HepG2 (cell line): Measurements from ENCODE around the gene IST1. TPM values are rescaled to one million over a fixed set of nuclear protein-coding genes. Genes with fewer than 3 reads are reported as not detected.
A peak's percentile ranks its signal among the peaks of the same experiment; 100 is the strongest.

Experiments
- ATAC-seq: fragments of 200-7000 bp; cut with Tn5 transposase; 3 replicates; pipeline ENCODE4 v1.9.1; 2020; ENCODE audit warnings: mild to moderate bottlenecking, moderate library complexity
- BruUV-seq: library from RNA; stranded (reverse); fragments of 400-500 nt; replicated peaks from 2 replicates; lab custom pipeline; 2021; lab: Mats Ljungman, UMichigan
- CTCF ChIA-PET: fragments of 300-600 bp; formaldehyde crosslinking; extraction: SDS; loops from one replicate; lab custom pipeline; 2021; ENCODE audit warnings: low total read pairs, inconsistent platforms, low intra/inter-chr PET ratio; lab: Yijun Ruan, JAX
- POLR2A ChIA-PET: fragments of 350-600 bp; sonication (Branson Sonifier 250); formaldehyde crosslinking; loops from one replicate; lab custom pipeline; 2020; ENCODE audit warnings: antibody characterized with exemption, inconsistent platforms; lab: Yijun Ruan, JAX
- DNase-seq: peaks from one replicate; pipeline ENCODE4 v3.0.0-alpha.2; 2015; ENCODE audit warnings: low spot score
- FAIRE-seq: peaks from 3 replicates; lab custom pipeline; 2011; peaks lifted over from hg19 to GRCh38; lab: Jason Lieb, UNC
- H2AFZ ChIP-seq: one replicate; pipeline ENCODE4 v1.6.1; 2011; ENCODE audit warnings: low read length, inconsistent platforms
- H3K27ac ChIP-seq: fragments of 300-600 bp; 3 replicates; pipeline ENCODE4 v1.8.0; 2011; ENCODE audit warnings: mixed run types, mild to moderate bottlenecking, mixed read lengths, low read length, inconsistent platforms; ENCODE audit not compliant: insufficient read depth; ENCODE audit errors: extremely low read length
- H3K27me3 ChIP-seq, 2 experiments: fragments of 200-600 bp in 1 of 2; 2 replicates in 1 of 2; 3 replicates in 1 of 2; pipeline versions ENCODE4 v1.6.0 to v1.8.0; 2011; ENCODE audit warnings: low read length in 2 of 2, mild to moderate bottlenecking in 2 of 2, moderate library complexity in 2 of 2, inconsistent platforms in 1 of 2; ENCODE audit not compliant: insufficient read depth in 2 of 2, control insufficient read depth in 1 of 2
- H3K36me3 ChIP-seq, 2 experiments: fragments of 200-600 bp in 1 of 2; replicated peaks in 1 of 2; 2 replicates in 1 of 2; 3 replicates in 1 of 2; pipeline versions ENCODE4 v1.5.1 to v1.8.0; 2011; ENCODE audit warnings: low read length in 2 of 2, inconsistent platforms in 1 of 2; ENCODE audit not compliant: insufficient read depth in 2 of 2, control insufficient read depth in 1 of 2
- H3K4me1 ChIP-seq: 2 replicates; pipeline ENCODE4 v1.5.1; 2012; ENCODE audit warnings: low read length, inconsistent platforms; ENCODE audit not compliant: insufficient read depth
- H3K4me2 ChIP-seq: 2 replicates; pipeline ENCODE4 v1.6.0; 2011; ENCODE audit warnings: low read depth, low read length, inconsistent platforms
- H3K4me3 ChIP-seq, 3 experiments: fragments of 200-600 bp in 1 of 3; sonication (generic), shearing (Covaris generic) in 1 of 3; replicated peaks in 1 of 3; 2 replicates each; pipeline ENCODE4 v1.5.1; 2011 to 2016; ENCODE audit warnings: low read length in 3 of 3, inconsistent platforms in 2 of 3, low read depth in 2 of 3, mild to moderate bottlenecking in 2 of 3, control low read depth in 1 of 3, mixed read lengths in 1 of 3; ENCODE audit not compliant: insufficient read depth in 1 of 3
- H3K79me2 ChIP-seq: one replicate; pipeline ENCODE4 v1.6.1; 2011; ENCODE audit warnings: low read length, inconsistent platforms; ENCODE audit not compliant: insufficient read depth
- H3K9ac ChIP-seq: 2 replicates; pipeline ENCODE4 v1.6.0; 2011; ENCODE audit warnings: mild to moderate bottlenecking, low read depth, low read length, inconsistent platforms; ENCODE audit not compliant: insufficient read depth
- H3K9me3 ChIP-seq: 2 replicates; pipeline ENCODE4 v1.5.1; 2012; ENCODE audit warnings: mild to moderate bottlenecking, low read length
- H4K20me1 ChIP-seq: 2 replicates; pipeline ENCODE4 v1.6.0; 2011; ENCODE audit warnings: inconsistent platforms, mild to moderate bottlenecking, low read length, moderate library complexity; ENCODE audit not compliant: insufficient read depth
- GTF3A ChIP-seq: sonication (generic); formaldehyde crosslinking; conservative IDR thresholded peaks from 2 replicates; pipeline ENCODE4 v1.4.0; 2020; ENCODE audit warnings: mild to moderate bottlenecking, missing genetic modification reagents
- HNF1B ChIP-seq: sonication (generic); formaldehyde crosslinking; IDR thresholded peaks from 2 replicates; pipeline ENCODE4 v1.5.1; 2020; ENCODE audit warnings: mild to moderate bottlenecking, moderate library complexity, missing genetic modification reagents
- IKZF5 ChIP-seq: IDR thresholded peaks from 2 replicates; pipeline ENCODE4 v1.6.1; 2018; ENCODE audit warnings: missing genetic modification reagents, mild to moderate bottlenecking, missing compliant biosample characterization
- ISL2 ChIP-seq: sonication (generic); formaldehyde crosslinking; IDR thresholded peaks from 2 replicates; pipeline ENCODE4 v1.5.0; 2020; ENCODE audit warnings: missing genetic modification reagents
- MED8 ChIP-seq: sonication (generic); formaldehyde crosslinking; IDR thresholded peaks from 2 replicates; pipeline ENCODE4 v1.8.1; 2023; ENCODE audit warnings: mild to moderate bottlenecking, missing genetic modification reagents; ENCODE audit not compliant: insufficient replicate concordance
- MLX ChIP-seq: IDR thresholded peaks from 2 replicates; pipeline ENCODE4 v1.6.1; 2016
- MTA3 ChIP-seq: sonication (generic); formaldehyde crosslinking; IDR thresholded peaks from 2 replicates; pipeline ENCODE4 v1.4.0; 2020; ENCODE audit warnings: missing genetic modification reagents
- NCOA2 ChIP-seq: sonication (generic); formaldehyde crosslinking; IDR thresholded peaks from 2 replicates; pipeline ENCODE4 v1.8.0; 2022; ENCODE audit warnings: inconsistent platforms
- RBM22 ChIP-seq: fragments of 200-400 bp; formaldehyde crosslinking; optimal IDR thresholded peaks from 2 replicates; pipeline ENCODE3; 2017; ENCODE audit warnings: mild to moderate bottlenecking, low read length, moderate library complexity
- RFXAP ChIP-seq: sonication (generic); formaldehyde crosslinking; IDR thresholded peaks from 2 replicates; pipeline ENCODE4 v1.4.0; 2020; ENCODE audit warnings: missing genetic modification reagents, borderline replicate concordance
- RXRA ChIP-seq: sonication (generic); formaldehyde crosslinking; IDR thresholded peaks from 2 replicates; pipeline ENCODE4 v1.5.1; 2020; ENCODE audit warnings: missing genetic modification reagents
- TFDP2 ChIP-seq: sonication (generic); formaldehyde crosslinking; IDR thresholded peaks from 2 replicates; pipeline ENCODE4 v1.4.0; 2020; ENCODE audit warnings: missing genetic modification reagents
- TMF1 ChIP-seq: sonication (generic); formaldehyde crosslinking; IDR thresholded peaks from 2 replicates; pipeline ENCODE4 v1.8.1; 2022; ENCODE audit warnings: low read depth, missing genetic modification reagents
- TOPORS ChIP-seq: sonication (generic); formaldehyde crosslinking; IDR thresholded peaks from 2 replicates; pipeline ENCODE4 v1.8.0; 2023; ENCODE audit warnings: mild to moderate bottlenecking, missing genetic modification reagents
- ZNF24 ChIP-seq: fragments of 450-650 bp; IDR thresholded peaks from 2 replicates; pipeline ENCODE4 v1.6.1; 2017; ENCODE audit warnings: antibody characterized with exemption, mild to moderate bottlenecking
- ZNF317 ChIP-seq: sonication (generic); formaldehyde crosslinking; IDR thresholded peaks from 2 replicates; pipeline ENCODE4 v1.5.0; 2020; ENCODE audit warnings: mild to moderate bottlenecking, missing genetic modification reagents
- ZNF367 ChIP-seq: sonication (generic); formaldehyde crosslinking; IDR thresholded peaks from 2 replicates; pipeline ENCODE4 v1.4.0; 2020; ENCODE audit warnings: missing genetic modification reagents, borderline replicate concordance
- ZNF639 ChIP-seq: conservative IDR thresholded peaks from 2 replicates; pipeline ENCODE4 v1.6.1; 2018; ENCODE audit warnings: missing genetic modification reagents
- ZNF780A ChIP-seq: sonication (generic); formaldehyde crosslinking; IDR thresholded peaks from 2 replicates; pipeline ENCODE4 v1.8.0; 2022; ENCODE audit warnings: mild to moderate bottlenecking, missing genetic modification reagents, moderate library complexity
- WGBS: methylation state at CpG from one replicate; pipeline ENCODE4 v1.1.6; 2017; ENCODE audit warnings: low lambda C conversion rate; 5-methylcytosine and 5-hydroxymethylcytosine counted together
- in situ Hi-C: cut with HindIII; loops from 2 replicates; pipeline ENCODE4 v1.10.0; 2017; ENCODE audit warnings: low pct_unique_long_range_greater_than_20kb; ENCODE audit not compliant: extremely low pct_ligation_motif_present
- intact Hi-C: fragments of 100-400 bp; cut with micrococcal nuclease; formaldehyde crosslinking; loops from one replicate; pipeline ENCODE4 v1.10.0; 2022; ENCODE audit not compliant: unreplicated experiment
- polyA plus RNA-seq, 8 experiments: library from polyadenylated mRNA; depleted of rRNA in 3 of 8; stranded (reverse) in 7 of 8; unstranded in 1 of 8; fragments of >200 nt; fragmentation: Illumina TruSeq in 4 of 8; extraction: Trizol in 4 of 8; gene quantifications; 2 replicates each; pipeline versions ENCODE4 v1.2.1 to v1.2.3, GENCODE V29; 2011 to 2016; ENCODE audit warnings: low read depth in 4 of 8, missing spikeins in 1 of 8, mixed read lengths in 1 of 8; ENCODE audit not compliant: insufficient read depth in 1 of 8
- total RNA-seq, 5 experiments: library from RNA; depleted of rRNA; stranded (reverse); fragments of >200 nt; fragmentation: Illumina TruSeq; extraction: Trizol; gene quantifications; 2 replicates each; pipeline ENCODE4 v1.2.3, GENCODE V29; 2016; ENCODE audit warnings: low read depth in 1 of 5

Gene IST1
- total and polyA plus RNA-seq, 2 of the 13 experiments (the other 11 are each of a cell fraction or from before 2014, with no cell fraction given) = 346 to 415 TPM

GRCh38 chr16:71883168-71883848 lies 12.0 kb upstream of the IST1 start:
- Histone ChIP-seq H3K4me1 (peaks cover 35% of the 10 kb centered on the region), H2AFZ (no peak overlapping the region), H3K9ac (peak overlapping the region; percentile 81), H3K4me3 (peak overlapping the region; percentile 77 to 99 (median 95)), H4K20me1 (no peaks in the 10 kb centered on the region), H3K9me3 (no peaks in the 10 kb centered on the region), H3K27me3 (no peaks in the 10 kb centered on the region), H3K79me2 (no peaks in the 10 kb centered on the region), H3K36me3 (peaks cover 0 to 1% of the 10 kb centered on the region in 2 experiments; a peak in 1 of 5 replicates), H3K27ac (peak overlapping the region; percentile 73), H3K4me2 (peak overlapping the region; percentile 88)
- intact Hi-C loops = loop anchor here (1.0 to 2.0 kb wide), 2 partner anchors 75 to 78 kb away; partner anchors contain the start of gene AP1G1
- peak; percentile 62 for ATAC-seq
- CTCF ChIA-PET = interaction anchor here (1.1 to 1.7 kb wide), 3 partner anchors 13 to 78 kb away, joined by 3 to 5 read pairs (median 3); no protein-coding TSS in a partner anchor
- 2% methylated on average over 15 of the region's 46 CpGs for WGBS
- POLR2A ChIA-PET = interaction anchor here (0.9 to 3.6 kb wide), 7 partner anchors 8 to 213 kb away, joined by 3 to 59 read pairs (median 5); partner anchors contain the start of genes AP1G1 and IST1
- FAIRE-seq = no peak
- DNase-seq = no peak
- BruUV-seq = no TSS peak
- in situ Hi-C loops = no loop called here
- no peak for TF ChIP-seq GTF3A (CRISPR knock-in tag)
- no peak for TF ChIP-seq RBM22
- no peak for TF ChIP-seq HNF1B
- TF ChIP-seq MTA3 = peak; percentile 35; the same call in 1 of the 2 replicates
- TF ChIP-seq ZNF780A (CRISPR knock-in tag) = no peak
- TF ChIP-seq ZNF639 (CRISPR knock-in tag) = no peak
- 0 out of 2 replicates have a peak, but pooled peaks have one; percentile 0 for TF ChIP-seq NCOA2
- TF ChIP-seq MED8 (CRISPR knock-in tag) = peak; percentile 26
- no peak; the same call in 1 of the 2 replicates for TF ChIP-seq TOPORS (CRISPR knock-in tag)
- TF ChIP-seq MLX (CRISPR knock-in tag) = no peak
- 0 out of 2 replicates have a peak, but pooled peaks have one; percentile 6 for TF ChIP-seq RFXAP
- peak; percentile 76; the same call in 1 of the 2 replicates for TF ChIP-seq ZNF317
- TF ChIP-seq ISL2 (CRISPR knock-in tag) = 0 out of 2 replicates have a peak, but pooled peaks have one; percentile 13
- TF ChIP-seq ZNF367 (CRISPR knock-in tag) = no peak
- no peak for TF ChIP-seq ZNF24
- no peak for TF ChIP-seq TMF1
- TF ChIP-seq TFDP2 (CRISPR knock-in tag) = no peak
- TF ChIP-seq IKZF5 (CRISPR knock-in tag) = peak; percentile 45; the same call in 1 of the 2 replicates
- no peak for TF ChIP-seq RXRA (CRISPR knock-in tag)
